ENCODE data around the gene L3MBTL1. TPM values are rescaled to one million over a fixed set of nuclear protein-coding genes. Genes with fewer than 3 reads are reported as not detected.

L3MBTL1 gene
- polyA plus RNA-seq, 1 donor (not counting 4 experiments of a cell fraction or from before 2014, with no cell fraction given): 5.0 TPM

DNA sequence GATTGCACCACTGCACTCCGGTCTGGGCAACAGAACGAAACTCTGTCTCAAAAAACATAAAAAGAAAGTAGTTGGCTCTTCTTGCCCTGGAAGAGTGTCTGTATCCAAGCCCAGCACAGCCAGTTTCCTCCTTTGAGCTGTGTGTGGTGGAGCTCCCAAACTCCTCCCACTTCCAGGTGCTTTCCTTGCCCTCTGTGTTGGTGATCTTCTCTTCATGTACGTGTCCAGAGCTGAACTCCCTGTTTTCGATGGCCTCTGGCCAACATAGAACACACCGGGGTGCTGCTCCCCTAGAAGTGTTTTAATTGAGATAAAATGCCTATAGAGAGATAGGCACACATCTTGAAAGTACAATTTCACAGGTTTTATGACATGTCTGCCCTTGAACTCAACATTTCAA, 34.7 kb downstream of the L3MBTL1 start:
- no peaks in the 10 kb centered on the region for H4K20me1 ChIP-seq (ENCODE audit: control insufficient read depth, extremely low read depth, insufficient read depth, low read length)
- no peak overlapping the region for H3K9ac ChIP-seq (ENCODE audit: control insufficient read depth, extremely low read depth, insufficient read depth, low read length)
- H3K27me3 ChIP-seq (ENCODE audit: control insufficient read depth, extremely low read depth, insufficient read depth, low read length): no peaks in the 10 kb centered on the region
- H3K4me1 ChIP-seq (ENCODE audit: control insufficient read depth, extremely low read depth, insufficient read depth, low read length): no peaks in the 10 kb centered on the region
- H2AFZ ChIP-seq (ENCODE audit: control insufficient read depth, low read length): no peak overlapping the region
- no peak overlapping the region for H3K4me3 ChIP-seq (ENCODE audit: control insufficient read depth in 2 of 3, extremely low read depth in 1 of 3, insufficient read depth in 2 of 3, low read depth in 1 of 3, low read length in 3 of 3)
- FAIRE-seq (no peak), DNase-seq (ENCODE audit: low read depth, low spot score) (no peak)
- H3K79me2 ChIP-seq (ENCODE audit: control insufficient read depth, insufficient read depth, low read length): no peaks in the 10 kb centered on the region
- H3K9me1 ChIP-seq (ENCODE audit: control insufficient read depth, extremely low read depth, insufficient read depth, low read length): no peaks in the 10 kb centered on the region
- H3K4me2 ChIP-seq (ENCODE audit: control insufficient read depth, extremely low read depth, insufficient read depth, low read depth, low read length): no peak overlapping the region
- TF ChIP-seq, protein P1, sequence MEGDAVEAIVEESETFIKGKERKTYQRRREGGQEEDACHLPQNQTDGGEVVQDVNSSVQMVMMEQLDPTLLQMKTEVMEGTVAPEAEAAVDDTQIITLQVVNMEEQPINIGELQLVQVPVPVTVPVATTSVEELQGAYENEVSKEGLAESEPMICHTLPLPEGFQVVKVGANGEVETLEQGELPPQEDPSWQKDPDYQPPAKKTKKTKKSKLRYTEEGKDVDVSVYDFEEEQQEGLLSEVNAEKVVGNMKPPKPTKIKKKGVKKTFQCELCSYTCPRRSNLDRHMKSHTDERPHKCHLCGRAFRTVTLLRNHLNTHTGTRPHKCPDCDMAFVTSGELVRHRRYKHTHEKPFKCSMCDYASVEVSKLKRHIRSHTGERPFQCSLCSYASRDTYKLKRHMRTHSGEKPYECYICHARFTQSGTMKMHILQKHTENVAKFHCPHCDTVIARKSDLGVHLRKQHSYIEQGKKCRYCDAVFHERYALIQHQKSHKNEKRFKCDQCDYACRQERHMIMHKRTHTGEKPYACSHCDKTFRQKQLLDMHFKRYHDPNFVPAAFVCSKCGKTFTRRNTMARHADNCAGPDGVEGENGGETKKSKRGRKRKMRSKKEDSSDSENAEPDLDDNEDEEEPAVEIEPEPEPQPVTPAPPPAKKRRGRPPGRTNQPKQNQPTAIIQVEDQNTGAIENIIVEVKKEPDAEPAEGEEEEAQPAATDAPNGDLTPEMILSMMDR (optimal IDR thresholded peaks at IDR 0.05 in 1 of 3, IDR thresholded peaks at IDR 0.05 in 1 of 3, conservative IDR thresholded peaks at IDR 0.05 in 1 of 3; ENCODE audit: extremely low read depth in 1 of 3, insufficient read depth in 2 of 3, low read length in 3 of 3): no peak
- TF ChIP-seq EZH2 (IDR thresholded peaks at IDR 0.05; ENCODE audit: low read length): no peak
- dilution Hi-C loops (cut with MboI; ENCODE audit: extremely low pct_ligation_motif_present, low sequenced_read_pairs): no loop called here
- no peak overlapping the region for H3K27ac ChIP-seq (ENCODE audit: control insufficient read depth, insufficient read depth, low read length)
- H3K9me3 ChIP-seq (ENCODE audit: control insufficient read depth, low read depth, low read length): no peaks in the 10 kb centered on the region
- peaks cover 0 to 3% of the 10 kb centered on the region in 2 experiments for H3K36me3 ChIP-seq (ENCODE audit: control insufficient read depth in 2 of 2, extremely low read depth in 1 of 2, insufficient read depth in 2 of 2, low read length in 2 of 2)

DNA sequence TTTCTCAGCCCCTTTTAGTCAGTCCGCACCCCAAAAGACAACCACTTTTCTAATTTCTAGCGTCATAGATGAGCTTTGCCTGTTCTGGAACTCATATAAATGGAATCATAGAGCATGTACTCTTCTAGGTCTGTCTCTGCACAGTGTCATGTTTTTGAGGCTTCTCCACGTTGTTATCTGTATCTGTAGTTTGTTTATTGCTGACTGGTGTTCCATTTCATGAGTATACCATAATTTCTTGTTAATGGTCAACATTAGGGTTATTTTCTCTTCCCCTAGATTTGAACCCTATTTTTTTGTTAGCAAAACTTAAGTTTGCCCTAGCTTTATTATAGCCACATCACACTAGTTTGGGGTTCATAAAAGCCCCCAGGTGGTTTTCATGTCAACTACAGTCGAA, 35.2 kb downstream of the L3MBTL1 start:
- dilution Hi-C loops (cut with MboI; ENCODE audit: extremely low pct_ligation_motif_present, low sequenced_read_pairs): no loop called here
- Histone ChIP-seq H3K27me3 (ENCODE audit: control insufficient read depth, extremely low read depth, insufficient read depth, low read length) (no peaks in the 10 kb centered on the region), H3K9ac (ENCODE audit: control insufficient read depth, extremely low read depth, insufficient read depth, low read length) (no peak overlapping the region), H3K27ac (ENCODE audit: control insufficient read depth, insufficient read depth, low read length) (no peak overlapping the region), H3K9me3 (ENCODE audit: control insufficient read depth, low read depth, low read length) (no peaks in the 10 kb centered on the region), H3K4me2 (ENCODE audit: control insufficient read depth, extremely low read depth, insufficient read depth, low read depth, low read length) (no peak overlapping the region), H2AFZ (ENCODE audit: control insufficient read depth, low read length) (no peak overlapping the region), H3K4me1 (ENCODE audit: control insufficient read depth, extremely low read depth, insufficient read depth, low read length) (no peaks in the 10 kb centered on the region), H3K4me3 (ENCODE audit: control insufficient read depth in 2 of 3, extremely low read depth in 1 of 3, insufficient read depth in 2 of 3, low read depth in 1 of 3, low read length in 3 of 3) (no peak overlapping the region), H3K79me2 (ENCODE audit: control insufficient read depth, insufficient read depth, low read length) (no peaks in the 10 kb centered on the region), H4K20me1 (ENCODE audit: control insufficient read depth, extremely low read depth, insufficient read depth, low read length) (no peaks in the 10 kb centered on the region), H3K9me1 (ENCODE audit: control insufficient read depth, extremely low read depth, insufficient read depth, low read length) (no peaks in the 10 kb centered on the region), H3K36me3 (ENCODE audit: control insufficient read depth in 2 of 2, extremely low read depth in 1 of 2, insufficient read depth in 2 of 2, low read length in 2 of 2) (peaks cover 0 to 3% of the 10 kb centered on the region in 2 experiments)
- DNase-seq (ENCODE audit: low read depth, low spot score) (no peak), FAIRE-seq (no peak)
- no peak for TF ChIP-seq EZH2 (IDR thresholded peaks at IDR 0.05; ENCODE audit: low read length)
- TF ChIP-seq, protein P1 (optimal IDR thresholded peaks at IDR 0.05 in 1 of 3, IDR thresholded peaks at IDR 0.05 in 1 of 3, conservative IDR thresholded peaks at IDR 0.05 in 1 of 3; ENCODE audit: extremely low read depth in 1 of 3, insufficient read depth in 2 of 3, low read length in 3 of 3): no peak

Data from keratinocyte (primary cell).